ENCODE measurements around the gene MYD88.

DNA sequence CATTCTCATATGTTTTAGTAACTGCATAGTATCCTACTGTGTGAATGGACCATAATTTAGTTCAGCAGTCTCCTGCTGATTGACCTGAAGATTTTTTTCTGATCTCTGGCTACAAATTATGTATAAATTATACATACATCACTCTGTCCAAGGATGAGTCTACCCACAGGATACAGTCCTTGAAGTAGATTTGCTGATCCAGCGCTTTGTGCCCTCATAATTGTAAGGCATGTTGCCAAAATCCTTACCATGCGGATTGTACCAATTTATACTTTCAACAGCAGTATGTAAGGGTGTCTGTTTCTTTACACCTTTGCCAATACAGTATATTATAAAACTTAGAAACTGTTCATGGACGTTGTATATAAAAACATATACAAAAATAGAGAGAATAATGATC lies 48.0 kb upstream of the MYD88 start:
- no peak for TF ChIP-seq EP300 (IDR thresholded peaks at IDR 0.05; ENCODE audit: low read length)
- TF ChIP-seq, protein P1, sequence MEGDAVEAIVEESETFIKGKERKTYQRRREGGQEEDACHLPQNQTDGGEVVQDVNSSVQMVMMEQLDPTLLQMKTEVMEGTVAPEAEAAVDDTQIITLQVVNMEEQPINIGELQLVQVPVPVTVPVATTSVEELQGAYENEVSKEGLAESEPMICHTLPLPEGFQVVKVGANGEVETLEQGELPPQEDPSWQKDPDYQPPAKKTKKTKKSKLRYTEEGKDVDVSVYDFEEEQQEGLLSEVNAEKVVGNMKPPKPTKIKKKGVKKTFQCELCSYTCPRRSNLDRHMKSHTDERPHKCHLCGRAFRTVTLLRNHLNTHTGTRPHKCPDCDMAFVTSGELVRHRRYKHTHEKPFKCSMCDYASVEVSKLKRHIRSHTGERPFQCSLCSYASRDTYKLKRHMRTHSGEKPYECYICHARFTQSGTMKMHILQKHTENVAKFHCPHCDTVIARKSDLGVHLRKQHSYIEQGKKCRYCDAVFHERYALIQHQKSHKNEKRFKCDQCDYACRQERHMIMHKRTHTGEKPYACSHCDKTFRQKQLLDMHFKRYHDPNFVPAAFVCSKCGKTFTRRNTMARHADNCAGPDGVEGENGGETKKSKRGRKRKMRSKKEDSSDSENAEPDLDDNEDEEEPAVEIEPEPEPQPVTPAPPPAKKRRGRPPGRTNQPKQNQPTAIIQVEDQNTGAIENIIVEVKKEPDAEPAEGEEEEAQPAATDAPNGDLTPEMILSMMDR (IDR thresholded peaks at IDR 0.05 in 2 of 3, conservative IDR thresholded peaks at IDR 0.05 in 1 of 3; ENCODE audit: insufficient read depth in 2 of 3, low read depth in 1 of 3, low read length in 3 of 3), result no peak
- TF ChIP-seq, protein P2, sequence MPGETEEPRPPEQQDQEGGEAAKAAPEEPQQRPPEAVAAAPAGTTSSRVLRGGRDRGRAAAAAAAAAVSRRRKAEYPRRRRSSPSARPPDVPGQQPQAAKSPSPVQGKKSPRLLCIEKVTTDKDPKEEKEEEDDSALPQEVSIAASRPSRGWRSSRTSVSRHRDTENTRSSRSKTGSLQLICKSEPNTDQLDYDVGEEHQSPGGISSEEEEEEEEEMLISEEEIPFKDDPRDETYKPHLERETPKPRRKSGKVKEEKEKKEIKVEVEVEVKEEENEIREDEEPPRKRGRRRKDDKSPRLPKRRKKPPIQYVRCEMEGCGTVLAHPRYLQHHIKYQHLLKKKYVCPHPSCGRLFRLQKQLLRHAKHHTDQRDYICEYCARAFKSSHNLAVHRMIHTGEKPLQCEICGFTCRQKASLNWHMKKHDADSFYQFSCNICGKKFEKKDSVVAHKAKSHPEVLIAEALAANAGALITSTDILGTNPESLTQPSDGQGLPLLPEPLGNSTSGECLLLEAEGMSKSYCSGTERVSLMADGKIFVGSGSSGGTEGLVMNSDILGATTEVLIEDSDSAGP (CRISPR knock-in tag; IDR thresholded peaks at IDR 0.05), result no peak
- TF ChIP-seq TEAD4 (IDR thresholded peaks at IDR 0.05; ENCODE audit: low read length), result no peak
- TF ChIP-seq TEAD4 (CRISPR knock-in tag; IDR thresholded peaks at IDR 0.05; ENCODE audit: borderline replicate concordance), result no peak
